Activated naive CD8-positive, alpha-beta T cell treated with anti-CD3 and anti-CD28 coated beads, Interleukin-2, amount 10 ng/mL, durations not matched to agents 7 days and 5 days (primary cell): ENCODE data around the gene WDR27. TPM values are rescaled to one million over a fixed set of nuclear protein-coding genes. Genes with fewer than 3 reads are reported as not detected.

Source experiments
- ATAC-seq: fragments of 150-1000 bp; cut with Tn5 transposase; one replicate; pipeline ENCODE4 v1.10.0; 2021; ENCODE audit warnings: low read depth, moderate library complexity
- POLR2A ChIA-PET: fragments of 350-600 bp; sonication (Branson Sonifier 250); formaldehyde crosslinking; loops from one replicate; lab custom pipeline; 2021; ENCODE audit warnings: antibody characterized with exemption; lab: Charles Lee
- DNase-seq: peaks from one replicate; pipeline ENCODE4 v3.0.0; 2021
- H3K27ac Mint-ChIP-seq: one replicate; pipeline ENCODE4 v1.8.0; 2022; ENCODE audit warnings: mild to moderate bottlenecking, mixed read lengths
- H3K27me3 Mint-ChIP-seq: one replicate; pipeline ENCODE4 v1.8.0; 2022; ENCODE audit warnings: mild to moderate bottlenecking, moderate library complexity, mixed read lengths
- H3K36me3 Mint-ChIP-seq: one replicate; pipeline ENCODE4 v1.8.0; 2021; ENCODE audit warnings: mild to moderate bottlenecking, mixed read lengths
- H3K4me1 Mint-ChIP-seq: one replicate; pipeline ENCODE4 v1.8.0; 2021; ENCODE audit warnings: mixed read lengths
- H3K4me3 Mint-ChIP-seq: one replicate; pipeline ENCODE4 v1.8.0; 2022; ENCODE audit warnings: mild to moderate bottlenecking, moderate library complexity, mixed read lengths
- H3K9me3 Mint-ChIP-seq: one replicate; pipeline ENCODE4 v1.8.0; 2021; ENCODE audit warnings: mixed read lengths
- total RNA-seq, 2 experiments: library from RNA; stranded (reverse); gene quantifications; one replicate each; pipeline ENCODE4 v1.2.3, GENCODE V29; 2021

The WDR27 gene
- total RNA-seq, 2 experiments from 2014 or later = 37.6 to 39.6 TPM

DNA sequence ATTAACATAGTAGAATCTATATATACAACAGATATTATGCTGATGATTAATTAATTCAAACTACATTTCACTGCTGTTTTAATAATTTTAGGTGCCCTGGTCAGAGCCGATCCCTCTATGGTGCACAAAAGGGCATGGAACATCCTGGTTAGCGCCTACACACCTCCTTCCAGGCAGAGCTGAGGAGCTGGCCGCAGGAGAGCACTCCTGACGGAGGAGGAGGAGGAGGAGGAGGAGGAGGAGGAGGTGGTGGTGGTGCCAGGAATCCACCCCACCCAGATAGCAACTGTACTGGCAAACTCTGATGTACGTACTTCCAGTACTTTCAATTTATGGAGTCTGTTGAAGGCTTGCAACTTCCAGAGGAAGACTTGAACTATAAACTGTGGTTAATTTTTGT is 244.1 kb downstream of the WDR27 start:
- POLR2A ChIA-PET = no interaction called here
- Mint-ChIP-seq H3K27ac (no peak overlapping the region), H3K36me3 (no peaks in the 10 kb centered on the region), H3K4me3 (no peak overlapping the region), H3K9me3 (peaks cover 3% of the 10 kb centered on the region), H3K27me3 (peaks cover 4% of the 10 kb centered on the region), H3K4me1 (no peaks in the 10 kb centered on the region)
- DNase-seq (no peak), ATAC-seq (no peak)

GRCh38 chr6:169456840-169457239 is 245.0 kb downstream of the WDR27 start:
- H3K4me1 Mint-ChIP-seq = no peaks in the 10 kb centered on the region
- no peak for DNase-seq
- no peak overlapping the region for H3K27ac Mint-ChIP-seq
- H3K4me3 Mint-ChIP-seq = no peak overlapping the region
- ATAC-seq = no peak
- peaks cover 4% of the 10 kb centered on the region for H3K27me3 Mint-ChIP-seq
- no peaks in the 10 kb centered on the region for H3K36me3 Mint-ChIP-seq
- H3K9me3 Mint-ChIP-seq = peaks cover 3% of the 10 kb centered on the region
- POLR2A ChIA-PET = no interaction called here

GRCh38 chr6:169455470-169455869 is 246.4 kb downstream of the WDR27 start:
- no peaks in the 10 kb centered on the region for H3K36me3 Mint-ChIP-seq
- ATAC-seq (no peak), DNase-seq (no peak)
- H3K27ac Mint-ChIP-seq = no peak overlapping the region
- POLR2A ChIA-PET = no interaction called here
- no peak overlapping the region for H3K4me3 Mint-ChIP-seq
- H3K4me1 Mint-ChIP-seq = no peaks in the 10 kb centered on the region
- H3K27me3 Mint-ChIP-seq = peaks cover 4% of the 10 kb centered on the region
- H3K9me3 Mint-ChIP-seq = peaks cover 3% of the 10 kb centered on the region

- H3K27me3 Mint-ChIP-seq = peaks cover 4% of the 10 kb centered on the region
- H3K4me3 Mint-ChIP-seq = no peak overlapping the region
- no peak overlapping the region for H3K27ac Mint-ChIP-seq
- no peaks in the 10 kb centered on the region for H3K36me3 Mint-ChIP-seq
- ATAC-seq = no peak
- POLR2A ChIA-PET = no interaction called here
- no peak for DNase-seq
- H3K4me1 Mint-ChIP-seq = no peaks in the 10 kb centered on the region
- H3K9me3 Mint-ChIP-seq = peaks cover 3% of the 10 kb centered on the region
These were observed 247.0 kb downstream of the WDR27 start for GRCh38 chr6:169454872-169455204.

- POLR2A ChIA-PET = no interaction called here
- H3K9me3 Mint-ChIP-seq = peaks cover 3% of the 10 kb centered on the region
- H3K4me1 Mint-ChIP-seq = no peaks in the 10 kb centered on the region
- no peak overlapping the region for H3K27ac Mint-ChIP-seq
- H3K4me3 Mint-ChIP-seq = no peak overlapping the region
- peaks cover 6% of the 10 kb centered on the region for H3K27me3 Mint-ChIP-seq
- ATAC-seq (no peak), DNase-seq (no peak)
- no peaks in the 10 kb centered on the region for H3K36me3 Mint-ChIP-seq
These were observed 247.5 kb downstream of the WDR27 start for GRCh38 chr6:169454204-169454871.

DNA sequence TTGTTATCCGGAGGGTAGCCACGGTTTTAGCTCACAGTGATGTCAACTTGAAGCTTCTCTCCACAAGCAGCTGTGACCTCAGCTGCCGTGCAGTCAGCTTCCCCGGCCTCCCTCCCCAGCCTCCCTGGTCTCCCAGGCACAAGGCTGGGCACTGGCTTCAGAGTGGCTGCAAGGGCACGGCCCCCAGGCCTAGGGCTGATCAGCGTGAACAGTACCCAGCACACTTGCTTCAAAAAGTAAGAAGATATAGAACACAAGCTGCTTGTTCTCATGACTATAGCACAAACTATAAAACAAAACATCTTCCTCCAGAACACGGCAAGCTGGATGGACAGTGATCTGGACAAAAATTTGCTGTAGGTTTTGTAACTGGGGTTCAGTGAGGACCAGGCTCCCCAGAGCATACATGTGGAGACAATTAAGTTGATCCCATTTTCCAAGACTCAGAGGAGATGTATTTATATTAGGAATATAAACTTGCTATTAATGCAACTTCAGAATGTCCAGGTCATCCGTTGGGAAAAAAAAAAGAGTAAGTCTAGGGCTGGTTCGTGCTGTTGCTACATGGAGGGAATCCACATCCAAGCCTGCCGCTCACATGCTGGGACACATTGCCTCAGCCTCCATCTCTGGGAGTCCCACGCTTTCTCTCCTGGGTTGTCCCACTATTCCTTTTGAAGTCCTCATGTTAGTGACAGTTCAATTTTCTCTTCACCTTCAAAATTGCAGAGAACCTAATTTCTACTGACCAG is 248.8 kb downstream of the WDR27 start:
- POLR2A ChIA-PET = no interaction called here
- no peaks in the 10 kb centered on the region for H3K36me3 Mint-ChIP-seq
- H3K4me3 Mint-ChIP-seq = no peak overlapping the region
- DNase-seq (no peak), ATAC-seq (no peak)
- H3K27me3 Mint-ChIP-seq = peaks cover 2% of the 10 kb centered on the region
- no peaks in the 10 kb centered on the region for H3K4me1 Mint-ChIP-seq
- no peak overlapping the region for H3K27ac Mint-ChIP-seq
- peaks cover 2% of the 10 kb centered on the region for H3K9me3 Mint-ChIP-seq

DNA sequence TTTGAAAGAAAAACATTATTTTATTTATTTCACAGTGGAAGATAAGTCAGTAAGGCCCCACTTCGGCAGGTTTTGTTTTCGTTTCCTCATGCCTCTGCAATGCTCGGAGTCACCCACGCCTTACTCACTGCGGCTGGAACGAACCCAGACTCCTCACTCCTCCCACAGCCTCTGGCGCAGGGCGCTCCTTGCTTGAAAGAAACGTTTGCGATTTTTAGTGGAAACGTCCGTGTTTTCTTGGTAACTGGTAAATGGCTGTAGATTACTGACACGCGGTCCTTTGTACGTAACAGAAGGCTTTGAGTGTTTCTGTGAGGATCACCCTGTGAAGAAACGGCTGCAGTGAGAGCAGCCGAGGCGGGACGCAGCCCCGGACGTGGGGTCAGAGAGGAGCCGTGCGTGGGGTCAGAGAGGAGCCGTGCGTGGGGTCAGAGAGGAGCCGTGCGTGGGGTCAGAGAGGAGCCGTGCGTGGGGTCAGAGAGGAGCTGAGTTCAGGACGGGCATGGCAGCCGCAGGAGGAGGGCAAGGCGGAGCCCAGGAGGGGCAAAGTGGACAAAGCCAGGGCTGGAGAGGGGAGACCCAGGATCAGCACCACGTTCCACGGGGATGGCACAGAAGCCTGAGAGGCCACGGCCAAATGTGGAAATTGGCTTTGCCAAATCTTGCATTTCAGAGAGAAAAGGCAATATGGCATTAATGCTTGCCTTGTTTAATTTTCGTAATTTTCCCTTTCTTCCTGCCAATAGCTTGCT is 249.5 kb downstream of the WDR27 start:
- H3K27me3 Mint-ChIP-seq = peaks cover 2% of the 10 kb centered on the region
- no peaks in the 10 kb centered on the region for H3K36me3 Mint-ChIP-seq
- POLR2A ChIA-PET = no interaction called here
- no peak overlapping the region for H3K27ac Mint-ChIP-seq
- DNase-seq (no peak), ATAC-seq (no peak)
- H3K4me1 Mint-ChIP-seq = no peaks in the 10 kb centered on the region
- peaks cover 2% of the 10 kb centered on the region for H3K9me3 Mint-ChIP-seq
- H3K4me3 Mint-ChIP-seq = no peak overlapping the region

DNA sequence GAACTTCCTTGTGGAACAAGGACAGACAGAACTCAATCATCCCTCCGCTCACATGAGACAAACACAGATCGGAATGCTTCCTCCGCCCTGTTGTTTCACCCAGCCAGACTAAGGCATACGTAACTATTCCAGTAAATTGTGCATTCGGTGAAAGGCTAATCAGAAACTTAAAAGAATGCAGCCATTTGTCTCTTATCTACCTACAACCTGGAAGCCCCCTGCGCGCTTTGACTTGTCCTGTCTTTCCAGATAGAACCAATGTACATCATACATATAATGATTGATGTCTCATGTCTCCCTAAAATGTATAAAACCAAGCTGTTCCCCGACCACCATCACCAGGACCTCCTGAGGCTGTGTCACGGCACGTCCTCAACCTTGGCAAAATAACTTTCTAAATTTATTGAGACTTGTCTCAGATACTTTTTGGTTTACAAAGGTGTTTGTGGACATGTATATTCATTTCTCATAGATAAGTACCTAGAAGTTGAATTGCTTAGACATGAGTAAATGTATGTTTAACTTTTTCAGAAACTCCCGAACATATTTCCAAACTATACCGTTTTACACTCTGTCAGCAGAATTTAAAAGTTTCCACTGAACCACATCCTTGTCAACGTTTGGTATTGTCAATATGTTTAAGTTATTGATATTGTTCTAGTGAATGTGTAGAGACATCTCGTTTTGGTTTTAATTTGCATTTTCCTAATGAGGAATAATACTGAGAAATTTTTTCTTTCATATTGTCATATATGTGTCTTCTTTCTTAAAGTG is 250.6 kb downstream of the WDR27 start:
- Mint-ChIP-seq H3K4me1 (no peaks in the 10 kb centered on the region), H3K4me3 (no peak overlapping the region), H3K27ac (no peak overlapping the region), H3K36me3 (no peaks in the 10 kb centered on the region), H3K9me3 (no peaks in the 10 kb centered on the region), H3K27me3 (peaks cover 3% of the 10 kb centered on the region)
- ATAC-seq (no peak), DNase-seq (no peak)
- POLR2A ChIA-PET = no interaction called here

DNA sequence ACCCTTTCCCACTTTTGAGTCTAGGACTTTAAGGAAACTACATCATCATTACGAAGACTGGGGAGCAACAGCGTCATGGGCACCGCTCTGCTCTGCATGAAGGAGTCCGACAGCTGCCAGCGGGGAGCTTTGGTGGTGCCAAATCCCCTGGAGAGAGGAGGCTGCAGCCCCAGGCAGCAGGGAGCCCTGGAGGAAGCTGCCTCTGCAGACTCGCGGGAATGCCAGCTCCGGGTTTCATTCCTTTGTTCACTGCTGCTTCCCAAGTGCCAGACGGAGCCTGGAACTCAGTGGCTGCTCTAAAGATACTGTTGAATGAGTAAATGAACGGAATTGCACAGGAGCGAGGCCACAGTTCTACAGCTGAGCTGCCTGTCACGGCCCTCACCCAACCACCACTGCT is 251.7 kb downstream of the WDR27 start:
- no peak overlapping the region for H3K4me3 Mint-ChIP-seq
- DNase-seq (no peak), ATAC-seq (no peak)
- no peaks in the 10 kb centered on the region for H3K4me1 Mint-ChIP-seq
- peaks cover 7% of the 10 kb centered on the region for H3K27me3 Mint-ChIP-seq
- no peaks in the 10 kb centered on the region for H3K36me3 Mint-ChIP-seq
- POLR2A ChIA-PET = no interaction called here
- no peaks in the 10 kb centered on the region for H3K9me3 Mint-ChIP-seq
- no peak overlapping the region for H3K27ac Mint-ChIP-seq

- no peaks in the 10 kb centered on the region for H3K4me1 Mint-ChIP-seq
- no peaks in the 10 kb centered on the region for H3K9me3 Mint-ChIP-seq
- DNase-seq = no peak
- H3K4me3 Mint-ChIP-seq = no peak overlapping the region
- no peak for ATAC-seq
- peaks cover 7% of the 10 kb centered on the region for H3K27me3 Mint-ChIP-seq
- POLR2A ChIA-PET = no interaction called here
- no peaks in the 10 kb centered on the region for H3K36me3 Mint-ChIP-seq
- no peak overlapping the region for H3K27ac Mint-ChIP-seq
These were observed 252.6 kb downstream of the WDR27 start for GRCh38 chr6:169449221-169449620.

DNA sequence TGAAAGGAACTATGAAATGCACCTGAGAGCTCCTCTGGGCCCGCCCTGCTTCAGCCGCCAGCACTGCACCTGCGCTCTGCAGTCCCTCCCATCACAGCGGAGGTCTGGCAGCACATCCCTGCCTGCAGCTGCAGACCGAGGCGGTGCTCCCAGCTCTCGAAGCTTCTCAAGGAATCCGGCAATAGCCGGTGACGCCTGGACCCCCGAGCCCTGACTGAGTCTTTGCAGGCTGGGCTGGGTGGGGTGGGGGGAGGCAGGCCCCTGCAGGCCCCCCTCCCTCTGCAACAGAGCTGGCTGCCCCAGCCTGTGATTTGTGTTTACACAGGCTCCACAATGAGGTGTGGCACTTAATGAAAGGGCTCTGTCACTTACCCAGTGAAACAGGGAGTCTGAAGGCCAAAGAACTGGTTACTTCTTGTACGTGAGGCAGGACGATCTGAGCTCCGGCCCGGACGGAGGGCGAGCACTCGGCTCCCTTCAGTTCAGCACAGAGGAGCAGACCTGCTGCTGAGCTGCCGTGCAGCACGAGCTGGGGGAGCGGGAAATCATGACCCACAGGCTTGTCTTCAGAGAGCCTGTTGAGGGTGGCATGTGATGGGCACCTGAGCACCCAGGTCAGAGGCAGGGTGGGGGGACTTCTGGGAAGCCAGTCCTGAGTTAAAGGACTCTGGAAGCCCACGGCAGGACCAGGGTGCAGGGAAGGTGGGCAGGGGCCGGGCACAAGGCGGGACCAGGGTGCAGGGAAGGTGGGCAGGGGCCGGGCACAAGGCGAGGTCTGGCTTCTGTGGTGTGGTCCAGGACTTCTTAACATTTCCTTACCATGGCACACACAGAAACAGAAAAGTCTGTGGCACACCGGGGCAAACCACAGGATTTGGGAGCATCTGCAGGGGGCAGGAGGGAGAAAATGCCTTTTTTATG is 255.9 kb downstream of the WDR27 start:
- H3K27ac Mint-ChIP-seq = no peak overlapping the region
- no peaks in the 10 kb centered on the region for H3K9me3 Mint-ChIP-seq
- H3K36me3 Mint-ChIP-seq = no peaks in the 10 kb centered on the region
- POLR2A ChIA-PET = no interaction called here
- peaks cover 11% of the 10 kb centered on the region for H3K27me3 Mint-ChIP-seq
- DNase-seq (no peak), ATAC-seq (no peak)
- H3K4me1 Mint-ChIP-seq = no peaks in the 10 kb centered on the region
- H3K4me3 Mint-ChIP-seq = no peak overlapping the region

DNA sequence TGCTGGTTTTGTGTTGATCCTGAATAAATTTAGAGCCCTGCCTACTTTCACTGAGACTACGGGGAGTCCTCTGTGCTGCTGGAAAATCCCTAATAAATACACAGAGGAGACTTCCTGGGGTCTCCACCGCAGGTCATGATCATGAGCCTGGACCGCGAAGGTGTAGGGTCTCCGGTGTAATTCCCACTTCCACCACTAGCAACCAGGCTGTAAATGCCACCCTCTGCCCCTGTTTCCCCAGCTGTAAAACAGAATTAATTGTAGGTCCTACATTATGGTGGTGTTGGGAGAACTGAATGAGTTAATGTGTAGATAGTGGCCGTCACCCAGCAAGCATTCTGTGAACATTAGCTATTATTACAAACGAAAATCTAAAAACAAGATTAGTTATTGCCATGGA is 256.6 kb downstream of the WDR27 start:
- Mint-ChIP-seq H3K4me1 (no peaks in the 10 kb centered on the region), H3K36me3 (no peaks in the 10 kb centered on the region)
- POLR2A ChIA-PET = no interaction called here

More for the DNA sequence above, 256.6 kb downstream of the WDR27 start:
- no peak overlapping the region for H3K4me3 Mint-ChIP-seq
- H3K27me3 Mint-ChIP-seq = peaks cover 11% of the 10 kb centered on the region
- H3K9me3 Mint-ChIP-seq = no peaks in the 10 kb centered on the region
- no peak for ATAC-seq
- DNase-seq = no peak
- no peak overlapping the region for H3K27ac Mint-ChIP-seq
